ENCODE results near the gene SPRED2. TPM values are rescaled to one million over a fixed set of nuclear protein-coding genes. Genes with fewer than 3 reads are reported as not detected.

Gene SPRED2
- total RNA-seq, 4 donors from 2014 or later = 21.9 to 28.8 (median 25.5) TPM

- Histone ChIP-seq H3K27ac (no peak overlapping the region), H3K27me3 (no peaks in the 10 kb centered on the region), H3K4me1 (peaks cover 0 to 52% (median 12%) of the 10 kb centered on the region in 4 donors), H3K9me3 (no peaks in the 10 kb centered on the region), H3K4me3 (no peak overlapping the region), H3K36me3 (peaks cover 0 to 7% (median 0%) of the 10 kb centered on the region in 3 donors)
- DNase-seq (ENCODE audit: low spot score in 2 of 2) = no peak
- 59 to 70% methylated on average over 5 of the region's 5 CpGs for WGBS, 2 donors
- TF ChIP-seq EP300 (IDR thresholded peaks at IDR 0.05) (no peak), CTCF (IDR thresholded peaks at IDR 0.05) (no peak), POLR2A (IDR thresholded peaks at IDR 0.05) (no peak)
These were observed 54.7 kb downstream of the SPRED2 start for GRCh38 chr2:65377556-65378192.

- TF ChIP-seq POLR2A (IDR thresholded peaks at IDR 0.05) = no peak
- no peak for TF ChIP-seq EP300 (IDR thresholded peaks at IDR 0.05)
- no peak for TF ChIP-seq CTCF (IDR thresholded peaks at IDR 0.05)
- no peaks in the 10 kb centered on the region for H3K27me3 ChIP-seq
- H3K4me1 ChIP-seq = peaks cover 0 to 50% (median 11%) of the 10 kb centered on the region in 4 donors
- peaks cover 0 to 7% (median 0%) of the 10 kb centered on the region in 3 donors for H3K36me3 ChIP-seq
- H3K4me3 ChIP-seq = no peak overlapping the region
- no peak overlapping the region for H3K27ac ChIP-seq
- H3K9me3 ChIP-seq = no peaks in the 10 kb centered on the region
- WGBS, 2 donors = 71 to 80% methylated on average over 4 of the region's 4 CpGs
- DNase-seq (ENCODE audit: low spot score in 2 of 2) = no peak
These were observed 56.7 kb downstream of the SPRED2 start for GRCh38 chr2:65375723-65376122.

GRCh38 chr2:65374999-65375398 is 57.4 kb downstream of the SPRED2 start:
- H3K4me1 ChIP-seq = peaks cover 0 to 56% (median 14%) of the 10 kb centered on the region in 4 donors

GRCh38 chr2:65374575-65374974 is 57.8 kb downstream of the SPRED2 start:
- WGBS, 2 donors = 88% methylated on average over 3 of the region's 3 CpGs
- Histone ChIP-seq H3K4me1 (peaks cover 0 to 56% (median 14%) of the 10 kb centered on the region in 4 donors), H3K4me3 (no peak overlapping the region), H3K36me3 (peaks cover 0 to 5% (median 0%) of the 10 kb centered on the region in 3 donors), H3K27me3 (no peaks in the 10 kb centered on the region), H3K9me3 (no peaks in the 10 kb centered on the region), H3K27ac (peak overlapping the region in 1 of 4 donors; percentile 6)
- TF ChIP-seq CTCF (IDR thresholded peaks at IDR 0.05) (no peak), POLR2A (IDR thresholded peaks at IDR 0.05) (no peak), EP300 (IDR thresholded peaks at IDR 0.05) (no peak)
- no peak for DNase-seq (ENCODE audit: low spot score in 2 of 2)

More at GRCh38 chr2:65374999-65375398, 57.4 kb downstream of the SPRED2 start:
- Histone ChIP-seq H3K4me3 (no peak overlapping the region), H3K36me3 (peaks cover 0 to 7% (median 0%) of the 10 kb centered on the region in 3 donors), H3K27ac (no peak overlapping the region), H3K27me3 (no peaks in the 10 kb centered on the region), H3K9me3 (no peaks in the 10 kb centered on the region)
- 86 to 97% methylated on average over 4 of the region's 4 CpGs for WGBS, 2 donors
- no peak for TF ChIP-seq EP300 (IDR thresholded peaks at IDR 0.05)
- TF ChIP-seq CTCF (IDR thresholded peaks at IDR 0.05) = no peak
- TF ChIP-seq POLR2A (IDR thresholded peaks at IDR 0.05) = no peak
- no peak for DNase-seq (ENCODE audit: low spot score in 2 of 2)

GRCh38 chr2:65373365-65373918 is 59.0 kb downstream of the SPRED2 start:
- WGBS, 2 donors = 63 to 73% methylated on average over 1 of the region's 1 CpG
- Histone ChIP-seq H3K4me1 (peaks cover 0 to 60% (median 14%) of the 10 kb centered on the region in 4 donors), H3K9me3 (no peaks in the 10 kb centered on the region), H3K27me3 (no peaks in the 10 kb centered on the region), H3K4me3 (no peak overlapping the region), H3K36me3 (no peaks in the 10 kb centered on the region), H3K27ac (no peak overlapping the region)
- TF ChIP-seq EP300 (IDR thresholded peaks at IDR 0.05) = no peak
- TF ChIP-seq POLR2A (IDR thresholded peaks at IDR 0.05) = no peak
- no peak for TF ChIP-seq CTCF (IDR thresholded peaks at IDR 0.05)
- no peak for DNase-seq (ENCODE audit: low spot score in 2 of 2)

Measured in tibial nerve (tissue), 4 donors.